Measurements from ENCODE around the gene CDYL2. TPM values are rescaled to one million over a fixed set of nuclear protein-coding genes. Genes with fewer than 3 reads are reported as not detected.

The CDYL2 gene
- total RNA-seq, 2 donors from 2014 or later = 35.9 to 44.3 TPM

Other genes with a start within 250 kb of the CDYL2 start
- 100 to 1,000 TPM; 114 to 121 TPM for gene CMC2, start 202.3 kb upstream of the CDYL2 start, total RNA-seq
- gene CENPN, start 202.6 kb upstream of the CDYL2 start, total RNA-seq = 10 to 100 TPM; 62.0 to 64.1 TPM
- 10 to 100 TPM; 19.2 to 23.9 TPM for gene ATMIN, start 231.2 kb upstream of the CDYL2 start, total RNA-seq

Measured in activated T-cell treated with anti-CD3 and anti-CD28 coated beads, Interleukin-2, amount 50 U/mL, for 72 hours (primary cell).